Esophagus (tissue), 2 donors: Measurements from ENCODE around the gene MKX. TPM values are rescaled to one million over a fixed set of nuclear protein-coding genes. Genes with fewer than 3 reads are reported as not detected.

Experiments
- H3K27ac ChIP-seq, 2 donors: one replicate each; pipeline ENCODE4 v1.5.1; 2013; ENCODE audit warnings: low read depth in 2 of 2, mild to moderate bottlenecking in 2 of 2, inconsistent platforms in 1 of 2, low read length in 1 of 2, moderate library complexity in 1 of 2
- H3K27me3 ChIP-seq, 2 donors: one replicate each; pipeline ENCODE4 v1.6.1; 2013; ENCODE audit warnings: low read length in 2 of 2, control low read depth in 1 of 2, mild to moderate bottlenecking in 1 of 2; ENCODE audit not compliant: insufficient read depth in 2 of 2, control insufficient read depth in 1 of 2
- H3K36me3 ChIP-seq, 2 donors: one replicate each; pipeline ENCODE4 v1.6.1; 2013; ENCODE audit warnings: low read length in 1 of 2; ENCODE audit not compliant: control insufficient read depth in 2 of 2, insufficient read depth in 2 of 2
- H3K4me1 ChIP-seq, 2 donors: one replicate each; pipeline ENCODE4 v1.6.1; 2013; ENCODE audit warnings: low read length in 1 of 2; ENCODE audit not compliant: control insufficient read depth in 2 of 2, insufficient read depth in 2 of 2
- H3K4me3 ChIP-seq, 2 donors: one replicate each; pipeline ENCODE4 v1.5.1; 2013; ENCODE audit warnings: low read length in 2 of 2, mild to moderate bottlenecking in 2 of 2, low read depth in 1 of 2, moderate library complexity in 1 of 2
- H3K9me3 ChIP-seq, 2 donors: one replicate each; pipeline ENCODE4 v1.6.1; 2013; ENCODE audit warnings: mild to moderate bottlenecking in 2 of 2, low read depth in 1 of 2, low read length in 1 of 2, moderate library complexity in 1 of 2; ENCODE audit not compliant: control insufficient read depth in 2 of 2, insufficient read depth in 1 of 2
- WGBS, 2 donors: extraction: QIAGEN DNeasy Blood & Tissue Kit; methylation state at CpG; one replicate each; pipeline ENCODE4 v1.1.7; 2013; 5-methylcytosine and 5-hydroxymethylcytosine counted together
- polyA plus RNA-seq, 2 donors: library from polyadenylated mRNA; stranded (reverse); fragments of 200-250 nt; gene quantifications; one replicate each; pipeline ENCODE4 v1.2.3, GENCODE V29; 2013
- donor health status: healthy with polysubstance abuse.
- donor health status: Bipolar disorder and iron deficiency.

Gene MKX
- polyA plus RNA-seq, 2 donors = 0.39 to 0.99 TPM

DNA sequence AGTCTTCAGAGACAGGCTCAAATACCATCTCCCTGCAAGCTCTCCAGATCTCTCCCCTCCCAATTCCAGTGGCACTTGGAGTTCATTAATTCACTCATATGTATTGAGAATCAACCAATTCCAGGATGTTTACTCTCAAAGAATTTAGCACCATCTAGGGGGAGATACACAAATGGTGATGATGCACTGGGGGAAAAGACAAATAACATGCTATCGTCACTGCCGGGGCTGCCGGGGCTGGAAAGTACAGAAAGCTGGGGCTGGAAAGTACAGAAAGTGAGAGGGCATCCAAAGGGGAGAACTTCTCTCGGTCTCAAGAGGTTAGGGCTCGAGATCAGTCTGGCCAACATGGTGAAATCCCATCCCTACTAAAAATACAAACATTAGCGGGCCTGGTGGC lies 118.7 kb downstream of the MKX start:
- 80 to 81% methylated on average over 6 of the region's 6 CpGs for WGBS, 2 donors
- no peak overlapping the region for H3K4me3 ChIP-seq
- no peaks in the 10 kb centered on the region for H3K36me3 ChIP-seq
- no peaks in the 10 kb centered on the region for H3K4me1 ChIP-seq
- H3K27me3 ChIP-seq = no peaks in the 10 kb centered on the region
- peaks cover 0 to 2% of the 10 kb centered on the region in 2 donors for H3K9me3 ChIP-seq
- no peak overlapping the region for H3K27ac ChIP-seq

DNA sequence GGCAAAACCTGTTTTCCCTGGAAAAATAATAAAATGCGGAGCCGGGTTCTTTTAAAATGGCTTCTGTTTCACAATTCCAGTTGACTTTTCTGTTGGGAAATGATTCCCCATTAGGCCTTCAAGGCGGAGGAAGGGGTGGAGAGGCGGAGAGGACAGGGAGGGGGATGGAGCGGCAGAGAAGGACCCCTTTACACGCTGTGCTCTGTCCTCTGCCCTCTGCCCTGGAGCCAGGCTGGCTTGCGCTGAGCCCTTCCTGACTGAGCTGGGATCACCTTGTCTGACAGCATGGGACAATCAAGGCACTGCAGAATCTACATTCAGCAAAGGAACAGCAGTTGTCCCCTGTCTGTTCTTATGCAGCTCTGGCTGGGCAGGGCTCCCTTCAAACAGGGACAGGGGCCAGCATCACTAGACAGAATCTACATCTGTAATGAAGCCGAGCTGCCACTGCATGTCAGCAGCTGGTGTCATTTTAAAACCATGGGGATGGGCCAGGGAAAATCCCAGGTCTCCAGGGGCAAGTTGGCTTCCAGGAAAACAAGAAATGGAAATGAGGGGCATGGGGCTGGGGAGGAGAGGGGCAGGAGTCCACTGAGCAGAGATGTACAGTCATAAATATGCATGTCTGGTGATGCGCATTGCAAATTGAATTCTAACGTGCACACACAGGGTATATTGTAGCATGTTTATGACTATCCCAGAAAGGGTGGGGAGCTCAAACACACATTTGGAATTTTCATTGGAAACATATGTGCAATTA lies 120.0 kb downstream of the MKX start:
- no peak overlapping the region for H3K4me3 ChIP-seq
- WGBS, 2 donors = 78 to 80% methylated on average over 10 of the region's 10 CpGs
- no peaks in the 10 kb centered on the region for H3K4me1 ChIP-seq
- H3K27ac ChIP-seq = no peak overlapping the region
- H3K27me3 ChIP-seq = no peaks in the 10 kb centered on the region
- peaks cover 0 to 2% of the 10 kb centered on the region in 2 donors for H3K9me3 ChIP-seq
- H3K36me3 ChIP-seq = no peaks in the 10 kb centered on the region

DNA sequence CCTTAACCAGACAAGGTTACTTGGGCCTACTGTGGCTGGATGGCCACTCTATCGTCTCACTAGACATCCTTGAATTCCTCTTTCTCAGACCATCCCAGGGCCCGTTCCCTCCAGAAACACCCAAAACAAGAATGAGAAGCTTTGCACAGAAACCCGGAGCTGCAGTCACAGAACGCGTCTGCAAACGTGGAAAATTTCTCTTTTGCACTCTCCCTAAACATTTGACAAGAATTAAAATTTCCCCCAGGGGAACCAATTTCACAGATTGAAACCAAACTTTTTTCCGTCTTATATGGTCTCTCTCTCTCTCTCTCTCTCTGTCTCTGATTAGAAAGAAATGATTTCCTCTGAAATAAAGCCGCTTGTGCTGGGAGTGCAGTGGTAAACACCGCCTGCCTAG lies 120.7 kb downstream of the MKX start:
- peaks cover 0 to 2% of the 10 kb centered on the region in 2 donors for H3K9me3 ChIP-seq
- no peaks in the 10 kb centered on the region for H3K36me3 ChIP-seq
- 81 to 87% methylated on average over 9 of the region's 9 CpGs for WGBS, 2 donors
- H3K4me3 ChIP-seq = no peak overlapping the region
- H3K27ac ChIP-seq = no peak overlapping the region
- H3K27me3 ChIP-seq = no peaks in the 10 kb centered on the region
- no peaks in the 10 kb centered on the region for H3K4me1 ChIP-seq

Other genes with a start within 250 kb of the MKX start
- 10 to 100 TPM; 27.4 to 47.6 TPM for gene RAB18, start 241.5 kb downstream of the MKX start, polyA plus RNA-seq